TTC549 (cell line): Measurements from ENCODE around the gene TMEM144.
"Not testable (repeated sequence)": the region's sequence is repeated elsewhere in the genome, so short reads cannot be mapped to it uniquely, and the experiment has no call there.

Experiments
- FAIRE-seq: peaks from 2 replicates; lab custom pipeline; 2012; peaks lifted over from hg19 to GRCh38; lab: Jason Lieb, UNC

Gene TMEM144

GRCh38 chr4:158192439-158193158 is 17.7 kb upstream of the TMEM144 start:
- no peak for FAIRE-seq

GRCh38 chr4:158193171-158193749 is 17.0 kb upstream of the TMEM144 start:
- peak; percentile 51 for FAIRE-seq

- no peak for FAIRE-seq
Observed at GRCh38 chr4:158195297-158195696, 15.0 kb upstream of the TMEM144 start.

- FAIRE-seq = no peak
Observed at GRCh38 chr4:158197194-158197776, 13.0 kb upstream of the TMEM144 start.

- FAIRE-seq = no peak
Observed at GRCh38 chr4:158200214-158200613, 10.1 kb upstream of the TMEM144 start.

- FAIRE-seq = no peak
Observed at GRCh38 chr4:158201322-158201721, 9.0 kb upstream of the TMEM144 start.

- no peak for FAIRE-seq
Observed at GRCh38 chr4:158201876-158202275, 8.4 kb upstream of the TMEM144 start.

- FAIRE-seq = no peak
Observed at GRCh38 chr4:158202481-158202880, 7.8 kb upstream of the TMEM144 start.

GRCh38 chr4:158203436-158203835 is 6.8 kb upstream of the TMEM144 start:
- FAIRE-seq = no peak

GRCh38 chr4:158203929-158204328 is 6.4 kb upstream of the TMEM144 start:
- peak; percentile 88 for FAIRE-seq

GRCh38 chr4:158208963-158209640 is 1.2 kb upstream of the TMEM144 start:
- FAIRE-seq = no peak

- FAIRE-seq = no peak
Observed at GRCh38 chr4:158211222-158211621, 936 bp downstream of the TMEM144 start.

GRCh38 chr4:158213466-158213865 is 3.2 kb downstream of the TMEM144 start:
- no peak for FAIRE-seq

- no peak for FAIRE-seq
Observed at GRCh38 chr4:158214856-158215255, 4.6 kb downstream of the TMEM144 start.

GRCh38 chr4:158217763-158218162 is 7.5 kb downstream of the TMEM144 start:
- no peak for FAIRE-seq

GRCh38 chr4:158219623-158220022 is 9.3 kb downstream of the TMEM144 start:
- FAIRE-seq = no peak

- FAIRE-seq = not testable (repeated sequence)
Observed at GRCh38 chr4:158224318-158224717, 14.0 kb downstream of the TMEM144 start.

- FAIRE-seq = not testable (repeated sequence)
Observed at GRCh38 chr4:158224999-158225398, 14.7 kb downstream of the TMEM144 start.

GRCh38 chr4:158227880-158228279 is 17.6 kb downstream of the TMEM144 start:
- not testable (repeated sequence) for FAIRE-seq

- not testable (repeated sequence) for FAIRE-seq
Observed at GRCh38 chr4:158228399-158228798, 18.1 kb downstream of the TMEM144 start.

GRCh38 chr4:158229768-158230167 is 19.5 kb downstream of the TMEM144 start:
- no peak for FAIRE-seq

- no peak for FAIRE-seq
Observed at GRCh38 chr4:158234671-158235070, 24.4 kb downstream of the TMEM144 start.
